ENCODE data around the gene SIAH2.

DNA sequence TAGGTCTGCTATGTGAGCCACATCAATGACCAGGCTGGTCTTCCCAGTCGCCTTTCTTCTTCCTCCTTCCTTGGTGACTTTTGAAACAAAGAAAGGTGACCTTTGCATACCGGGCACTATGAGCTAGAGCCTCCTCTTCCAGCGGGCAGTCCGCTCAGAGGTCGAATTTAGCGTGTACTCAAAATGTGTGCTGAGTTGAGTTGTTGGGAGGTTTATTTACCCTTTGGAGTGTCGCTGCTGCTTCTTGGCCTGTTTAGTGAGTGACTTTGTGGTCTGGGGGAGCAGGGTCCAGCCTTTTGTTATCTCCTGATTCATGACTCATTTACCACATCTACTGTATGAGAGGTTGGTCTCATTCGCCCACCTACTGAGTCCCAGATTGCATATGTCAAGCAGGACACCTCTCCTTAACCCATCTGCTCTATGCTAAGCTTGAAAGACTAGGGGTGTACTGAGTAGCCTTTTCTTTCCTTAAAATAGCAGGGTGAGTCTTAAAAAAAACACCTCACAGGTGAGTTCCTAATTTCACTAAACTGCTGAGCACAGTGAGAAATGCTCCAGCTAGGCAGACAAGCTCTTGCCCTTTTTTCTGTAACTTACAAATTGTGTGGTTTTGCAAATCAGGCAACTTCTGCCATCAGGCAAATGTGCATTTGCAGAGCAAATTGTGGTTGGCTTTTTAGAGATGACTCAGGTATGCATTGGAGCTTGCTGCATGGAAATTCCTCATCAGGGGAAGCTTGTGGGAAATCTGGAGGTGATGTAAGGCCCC lies 3.2 kb upstream of the SIAH2 start:
- TF ChIP-seq, protein P1, sequence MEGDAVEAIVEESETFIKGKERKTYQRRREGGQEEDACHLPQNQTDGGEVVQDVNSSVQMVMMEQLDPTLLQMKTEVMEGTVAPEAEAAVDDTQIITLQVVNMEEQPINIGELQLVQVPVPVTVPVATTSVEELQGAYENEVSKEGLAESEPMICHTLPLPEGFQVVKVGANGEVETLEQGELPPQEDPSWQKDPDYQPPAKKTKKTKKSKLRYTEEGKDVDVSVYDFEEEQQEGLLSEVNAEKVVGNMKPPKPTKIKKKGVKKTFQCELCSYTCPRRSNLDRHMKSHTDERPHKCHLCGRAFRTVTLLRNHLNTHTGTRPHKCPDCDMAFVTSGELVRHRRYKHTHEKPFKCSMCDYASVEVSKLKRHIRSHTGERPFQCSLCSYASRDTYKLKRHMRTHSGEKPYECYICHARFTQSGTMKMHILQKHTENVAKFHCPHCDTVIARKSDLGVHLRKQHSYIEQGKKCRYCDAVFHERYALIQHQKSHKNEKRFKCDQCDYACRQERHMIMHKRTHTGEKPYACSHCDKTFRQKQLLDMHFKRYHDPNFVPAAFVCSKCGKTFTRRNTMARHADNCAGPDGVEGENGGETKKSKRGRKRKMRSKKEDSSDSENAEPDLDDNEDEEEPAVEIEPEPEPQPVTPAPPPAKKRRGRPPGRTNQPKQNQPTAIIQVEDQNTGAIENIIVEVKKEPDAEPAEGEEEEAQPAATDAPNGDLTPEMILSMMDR (IDR thresholded peaks at IDR 0.05): no peak
- TF ChIP-seq POLR2A (IDR thresholded peaks at IDR 0.05) (no peak), EP300 (IDR thresholded peaks at IDR 0.05) (no peak)

Data from ovary (tissue), 3 donors.